HG03565 (cell line): ENCODE results near the gene RIT1.
A peak's percentile ranks its signal among the peaks of the same experiment; 100 is the strongest.

Experiments
- ATAC-seq: cut with Tn5 transposase; IDR thresholded peaks from one replicate; pipeline ENCODE4 v1.9.1; 2021; ENCODE audit warnings: mild to moderate bottlenecking, moderate library complexity; ENCODE audit not compliant: unreplicated experiment

RIT1 gene

GRCh38 chr1:155859234-155859829, 51.8 kb downstream of the RIT1 start, which contains the start of gene SYT11:
TSS of gene SYT11 (plus strand) at chr1:155859567. CDS start at chr1:155859762, 195 bp downstream.
- peak; percentile 59 for ATAC-seq

- ATAC-seq: no peak
Measured at GRCh38 chr1:155858800-155859233, 52.3 kb downstream of the RIT1 start.

DNA sequence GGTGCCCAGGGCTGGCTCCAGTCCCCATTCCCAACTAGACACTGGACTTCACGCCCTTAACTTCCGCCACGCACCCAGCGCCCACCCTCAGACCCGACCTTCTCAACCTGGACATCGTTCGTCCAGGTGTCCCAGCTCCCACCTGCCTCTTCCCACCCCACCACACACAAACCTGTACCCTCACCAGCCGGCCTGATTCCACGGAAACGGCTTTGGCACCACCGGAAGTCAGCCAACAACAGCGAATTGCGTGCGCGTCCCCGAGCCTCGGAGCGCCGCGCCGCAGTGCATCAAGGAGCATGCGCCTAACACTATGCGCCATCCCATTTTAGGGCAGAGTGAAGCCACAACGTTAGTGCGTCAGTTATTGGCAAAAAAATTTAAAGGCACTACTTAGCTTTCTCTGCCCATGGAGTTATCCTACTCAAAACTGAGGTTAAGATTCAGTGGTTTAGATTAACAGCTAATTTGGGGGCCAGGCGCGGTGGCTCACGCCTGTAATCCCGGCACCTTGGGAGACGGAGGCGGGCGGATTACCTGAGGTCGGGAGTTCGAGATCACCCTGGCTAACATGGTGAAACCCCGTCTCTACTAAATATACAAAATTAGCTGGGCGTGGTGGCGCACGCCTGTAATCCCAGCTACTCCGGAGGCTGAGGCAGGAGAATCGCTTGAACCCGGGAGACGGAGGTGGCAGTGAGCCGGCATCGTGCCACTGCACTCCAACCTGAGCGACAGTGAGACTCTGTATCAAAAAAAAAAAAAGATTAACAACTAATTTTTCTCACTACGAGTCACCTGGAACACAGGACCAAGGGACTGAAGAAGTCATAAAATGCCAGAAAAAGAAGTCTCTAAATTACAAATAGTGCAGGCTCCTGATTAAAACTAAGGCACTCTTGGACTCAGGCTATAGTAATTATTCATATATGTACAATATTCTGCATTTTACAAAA, 53.9 kb downstream of the RIT1 start, which contains the start of gene GON4L:
Gene GON4L, minus strand, starts transcription at position 240 of the 956 bp plus-strand sequence. CDS start 3,434 bp downstream, outside the sequence.
- ATAC-seq: peak; percentile 47

- ATAC-seq: no peak
Measured at GRCh38 chr1:155856257-155856974, 54.7 kb downstream of the RIT1 start.

GRCh38 chr1:155850345-155850744, 60.8 kb downstream of the RIT1 start:
- ATAC-seq: no peak

DNA sequence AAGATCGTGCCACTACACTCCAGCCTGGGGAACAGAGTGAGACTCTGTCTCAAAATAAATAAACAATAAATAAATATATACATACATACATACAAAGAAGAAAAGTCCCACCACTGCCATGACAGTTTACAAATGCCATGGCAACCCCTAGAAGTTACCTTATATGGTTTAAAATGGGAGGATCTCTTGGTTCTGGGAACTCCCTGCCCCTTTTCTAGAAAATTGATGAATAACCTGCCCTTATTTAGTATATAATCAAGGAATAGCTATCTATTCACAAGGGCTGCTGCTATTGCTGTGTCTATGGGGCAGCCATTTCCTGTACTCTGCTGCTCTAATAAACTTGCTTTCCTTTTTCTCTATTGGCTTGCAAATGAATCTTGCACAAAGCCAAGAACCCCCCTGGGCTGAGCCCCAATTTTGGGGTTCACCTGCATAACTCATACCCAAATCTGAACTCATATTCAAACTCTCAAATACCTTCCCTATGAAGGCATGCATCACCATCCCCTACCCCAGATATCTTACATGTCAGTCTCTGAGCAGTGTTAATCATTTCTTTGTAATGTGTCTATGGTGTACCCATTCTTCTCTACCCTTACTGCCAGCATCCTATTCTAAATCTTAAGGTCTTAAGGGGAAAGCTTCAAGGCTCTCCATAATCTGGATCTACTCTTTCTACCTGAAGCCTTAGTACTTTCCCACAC, 63.2 kb downstream of the RIT1 start:
- ATAC-seq: no peak
